T-helper 1 cell (primary cell): ENCODE measurements around the gene TBL1XR1.

Source experiments
- DNase-seq, 5 donors: peaks; one replicate each; pipeline ENCODE4 v3.0.0-alpha.2; 2012 to 2020

TBL1XR1 gene

DNA sequence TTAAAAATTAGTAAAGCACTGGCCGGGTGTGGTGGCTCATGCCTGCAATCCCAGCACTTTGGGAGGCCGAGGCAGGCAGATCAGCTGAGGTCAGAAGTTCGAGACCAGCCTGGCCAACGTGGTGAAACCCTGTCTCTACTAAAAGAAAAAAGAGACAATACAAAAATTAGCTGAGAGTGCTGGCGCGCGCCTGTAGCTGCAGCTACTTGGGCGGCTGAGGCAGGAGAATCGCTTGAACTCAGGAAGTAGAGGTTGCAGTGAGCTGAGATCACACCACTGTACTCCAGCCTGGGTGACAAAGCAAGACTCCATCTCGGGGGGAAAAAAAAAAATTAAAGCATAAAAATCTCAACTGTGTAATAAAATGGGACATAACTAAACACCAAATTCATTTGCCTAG lies 58.1 kb downstream of the TBL1XR1 start:
- peak in 3 of 5 donors; percentile 14 to 55 (median 21) for DNase-seq

DNA sequence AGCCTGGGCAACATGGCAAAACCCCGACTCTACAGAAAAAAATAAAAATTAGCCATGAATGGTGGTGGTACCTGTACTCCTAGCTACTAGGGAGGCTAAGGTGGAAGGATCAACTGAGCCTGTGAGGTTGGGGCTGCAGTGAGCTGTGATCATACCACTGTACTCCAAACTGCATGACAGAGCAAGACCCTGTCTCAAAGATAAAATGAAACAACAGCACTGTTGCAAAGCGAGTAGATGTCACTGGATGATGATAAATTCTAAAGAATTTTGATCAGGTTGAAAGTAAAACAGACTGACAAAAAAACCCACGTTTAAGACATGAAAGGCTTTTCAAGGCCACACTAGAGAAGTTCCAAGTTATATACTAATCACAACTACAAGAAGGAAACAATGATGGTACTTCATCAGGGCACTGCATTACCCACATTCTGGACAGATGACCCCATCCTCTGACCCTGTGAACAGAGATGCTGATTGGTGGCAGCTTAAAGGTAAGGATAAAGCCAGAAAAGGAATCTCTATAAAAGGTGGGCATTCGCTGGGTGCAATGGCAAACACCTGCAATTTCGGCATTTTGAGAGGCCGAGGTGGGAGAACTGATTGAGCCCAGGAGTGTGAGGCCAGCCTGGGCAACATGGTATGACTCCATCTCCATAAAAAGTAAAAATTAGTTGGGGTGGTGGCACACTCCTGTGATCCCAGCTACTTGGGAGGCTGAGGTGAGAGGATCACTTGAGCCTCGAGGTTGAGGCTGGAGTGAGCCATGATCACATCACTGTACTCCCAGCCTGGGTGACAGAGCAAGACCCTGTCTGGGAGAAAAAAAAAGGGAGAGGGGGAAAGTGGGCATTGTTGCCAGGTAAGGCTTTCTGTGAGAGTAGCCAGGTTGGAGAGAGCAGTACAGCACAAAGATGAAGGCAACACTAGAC lies 59.2 kb downstream of the TBL1XR1 start:
- DNase-seq, result no peak

DNA sequence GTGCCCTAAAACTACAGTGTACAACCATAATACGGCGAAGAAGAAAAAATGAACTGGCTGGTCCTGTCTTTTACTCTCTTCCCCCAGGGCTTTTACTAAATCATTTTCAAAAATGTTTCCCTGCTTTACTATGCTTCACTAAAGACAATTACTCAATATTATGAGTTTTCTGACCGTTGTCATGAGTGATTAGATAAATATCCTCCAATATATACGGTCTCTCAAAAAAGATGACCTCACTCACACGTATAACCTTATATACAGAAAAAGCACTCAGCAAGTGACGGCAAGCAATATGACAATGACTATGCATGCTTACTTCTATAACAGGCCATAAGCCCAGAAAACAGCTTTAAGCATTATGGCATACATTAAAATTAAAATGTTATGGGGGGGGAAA lies 60.5 kb downstream of the TBL1XR1 start:
- no peak for DNase-seq

DNA sequence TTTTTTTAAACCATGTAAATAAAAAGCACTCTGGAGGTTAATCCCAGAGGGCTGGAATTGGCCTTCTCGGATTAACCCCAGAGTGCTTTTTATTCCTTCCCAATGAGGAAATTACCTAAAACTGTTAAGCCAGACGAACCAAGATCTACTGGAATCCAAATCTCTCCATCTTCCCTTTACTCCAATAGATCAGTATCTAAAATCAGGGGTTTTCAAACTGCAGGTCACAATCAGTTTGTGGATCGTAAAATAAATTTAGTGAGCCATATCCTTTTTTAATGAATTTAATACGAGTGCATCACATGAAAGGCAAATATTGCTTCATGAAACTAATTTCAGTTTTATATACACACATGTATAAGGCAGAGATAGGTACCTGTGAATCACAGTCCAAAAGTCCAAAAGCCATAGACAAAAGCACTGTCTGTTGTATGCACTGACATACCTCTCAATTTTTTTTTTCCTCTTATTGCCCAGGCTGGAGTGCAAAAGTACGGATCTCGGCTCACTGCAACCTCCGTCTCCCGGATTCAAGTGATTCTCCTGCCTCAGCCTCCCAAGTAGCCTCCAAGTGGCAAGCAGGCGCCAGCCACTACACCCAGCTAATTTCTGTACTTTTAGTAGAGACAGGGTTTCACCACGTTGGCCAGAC lies 61.3 kb downstream of the TBL1XR1 start:
- DNase-seq, result no peak

DNA sequence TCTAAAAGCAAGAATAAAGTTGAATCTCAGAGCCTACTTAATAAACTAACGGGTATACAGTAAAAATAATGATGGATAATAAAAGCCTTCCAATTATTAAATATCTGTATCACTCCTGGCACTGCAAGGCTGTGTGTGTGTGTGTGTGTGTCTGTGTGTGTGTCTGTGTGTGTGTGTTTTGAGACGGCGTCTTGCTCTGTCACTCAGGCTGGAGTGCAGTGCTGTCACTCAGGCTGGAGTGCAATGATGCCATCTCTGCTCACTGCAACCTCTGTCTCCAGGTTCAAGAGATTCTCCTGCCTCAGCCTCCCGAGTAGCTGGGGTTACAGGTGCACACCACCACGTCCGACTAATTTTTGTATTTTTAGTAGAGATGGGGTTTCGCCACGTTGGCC lies 62.5 kb downstream of the TBL1XR1 start:
- no peak for DNase-seq

DNA sequence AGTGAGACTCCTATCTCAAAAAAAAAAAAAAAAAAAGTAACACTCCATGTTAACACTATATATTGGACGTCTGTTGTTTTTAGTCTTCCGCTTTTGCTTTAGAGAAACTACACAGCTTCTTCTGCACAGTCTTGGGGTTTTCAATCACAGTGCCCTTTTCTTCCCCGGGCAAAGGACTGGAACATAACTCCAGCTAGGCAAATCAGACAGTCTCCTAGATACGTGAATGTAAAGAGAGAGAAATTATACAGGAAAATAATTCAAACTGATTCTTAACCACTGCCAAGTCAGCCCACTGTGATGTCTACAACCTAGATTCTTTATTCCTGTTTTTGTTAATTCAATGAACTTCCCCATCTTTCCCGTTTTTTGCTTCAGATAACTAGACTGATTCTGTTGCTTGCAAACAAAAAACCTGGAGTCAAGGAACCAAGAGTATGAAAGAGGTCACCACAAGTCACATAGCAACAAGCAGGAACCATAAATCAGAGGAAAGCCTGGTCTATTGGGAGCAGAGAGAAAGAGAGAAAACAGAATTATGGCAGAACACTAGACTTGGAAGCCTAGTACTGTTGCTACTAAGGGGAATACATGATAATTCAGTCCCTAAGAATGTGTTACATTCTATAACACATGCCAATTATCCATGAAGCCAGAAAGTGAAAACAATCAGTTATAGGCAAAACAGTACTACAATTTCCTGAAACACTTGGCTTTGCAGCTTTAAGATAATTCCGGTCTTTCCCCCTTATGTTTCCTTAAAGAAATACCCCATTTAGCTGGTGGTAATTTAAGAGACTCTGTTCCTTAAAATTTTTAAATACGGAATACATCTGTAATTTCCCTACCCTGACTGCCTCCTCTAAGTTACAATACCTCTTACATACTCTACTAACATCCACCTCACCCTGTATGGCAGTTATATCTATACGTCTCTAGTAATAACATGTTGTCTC lies 63.1 kb downstream of the TBL1XR1 start:
- no peak for DNase-seq

DNA sequence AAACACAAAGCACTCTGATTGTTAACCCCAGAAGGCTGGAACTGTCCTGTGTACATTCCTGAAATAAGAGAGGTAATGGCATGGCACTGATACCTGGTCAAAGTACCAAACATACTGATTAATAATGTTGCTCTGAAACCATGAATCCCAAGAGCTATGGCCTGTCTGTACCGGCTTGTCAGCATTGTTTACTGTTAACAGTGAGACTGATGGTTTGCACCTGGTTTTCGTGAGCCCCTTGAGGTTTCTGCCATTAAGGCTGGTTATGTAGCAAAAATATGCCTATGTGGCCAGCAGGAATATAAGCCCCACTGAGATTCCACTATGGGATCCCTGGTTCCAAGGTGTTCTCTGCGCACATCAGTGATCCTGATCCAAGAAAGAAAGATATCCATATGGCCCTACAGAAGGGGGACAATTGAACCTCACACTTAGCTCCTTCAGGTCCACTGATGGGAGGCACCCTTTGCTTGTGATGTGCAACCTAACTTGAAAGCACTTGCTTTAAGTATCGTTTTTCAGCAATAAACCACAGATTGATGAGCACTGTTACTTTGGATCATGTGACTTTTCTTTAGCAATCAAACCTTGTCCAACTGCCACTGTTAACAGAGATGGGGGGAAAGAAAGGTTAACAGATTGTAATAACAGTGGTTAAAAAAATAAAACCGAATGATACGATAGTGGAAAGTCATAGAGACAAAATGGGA lies 65.2 kb downstream of the TBL1XR1 start:
- DNase-seq, result no peak

DNA sequence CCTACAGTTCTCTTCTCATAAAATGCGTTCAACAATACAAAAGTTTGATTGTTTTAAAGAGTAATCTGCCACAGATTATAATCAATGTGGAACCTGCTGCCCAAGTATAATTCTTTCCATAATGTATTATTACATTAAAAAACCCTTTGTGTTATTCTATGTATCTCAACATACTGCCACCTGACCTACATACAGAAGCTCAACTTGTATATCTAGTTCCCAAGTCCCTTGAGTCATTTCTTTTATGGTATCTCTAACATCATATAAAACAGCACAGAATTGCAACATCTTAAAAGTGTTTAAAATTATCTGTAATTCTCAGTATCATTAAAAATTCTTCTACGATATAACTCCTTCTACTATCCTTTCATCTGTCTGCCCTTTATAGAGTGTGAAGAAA lies 70.3 kb downstream of the TBL1XR1 start:
- no peak for DNase-seq

DNA sequence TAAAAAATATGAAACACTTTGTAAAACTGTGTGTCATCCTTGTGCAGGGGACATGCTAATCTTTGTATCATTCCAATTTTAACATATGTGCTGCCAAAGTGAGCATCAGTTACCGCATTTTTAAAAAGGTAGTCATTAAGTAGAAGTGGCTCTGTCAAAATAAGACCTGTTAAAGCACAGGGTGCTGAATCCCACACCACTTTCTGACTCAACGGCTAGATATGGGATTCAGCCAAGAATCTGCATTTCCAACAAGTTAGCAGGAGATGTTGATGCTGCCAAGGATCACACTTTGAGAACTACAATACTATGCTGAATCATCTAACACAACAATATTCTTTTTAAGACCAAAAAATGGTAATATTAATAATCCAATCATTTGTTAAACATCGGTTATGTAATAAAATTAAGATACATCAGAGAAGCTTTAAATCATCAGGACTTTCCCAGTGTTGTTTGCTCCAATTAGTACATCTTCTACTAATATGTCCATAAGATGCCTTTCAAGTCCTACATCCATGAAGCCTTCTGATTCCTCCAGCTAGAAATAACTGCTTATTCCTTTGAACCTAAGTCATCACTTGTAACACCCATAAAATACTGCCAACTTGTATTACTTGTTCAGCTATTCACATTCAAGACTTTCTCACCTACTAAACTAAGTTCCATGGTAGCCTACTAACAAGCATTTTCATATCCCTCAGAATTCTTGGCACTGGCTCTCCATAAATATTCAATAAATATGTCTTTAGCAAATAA lies 71.1 kb downstream of the TBL1XR1 start:
- no peak for DNase-seq

DNA sequence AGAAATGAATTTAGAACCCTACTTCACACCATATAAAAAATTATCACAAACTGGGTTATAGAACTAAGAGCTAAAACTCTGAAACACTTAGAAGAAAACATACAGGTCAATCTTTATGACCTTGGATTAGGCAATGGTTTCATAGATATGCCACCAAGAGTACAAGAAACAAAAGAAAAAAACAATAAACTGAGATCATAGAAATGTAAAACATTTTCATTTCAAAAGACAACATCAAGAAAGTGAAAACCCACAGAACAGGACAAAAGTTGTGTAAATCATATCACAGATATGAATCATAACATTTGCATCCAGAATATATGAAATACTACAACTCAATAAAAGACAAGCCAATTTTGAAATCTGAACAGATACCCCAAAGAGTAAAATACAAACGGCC lies 72.4 kb downstream of the TBL1XR1 start:
- no peak for DNase-seq

DNA sequence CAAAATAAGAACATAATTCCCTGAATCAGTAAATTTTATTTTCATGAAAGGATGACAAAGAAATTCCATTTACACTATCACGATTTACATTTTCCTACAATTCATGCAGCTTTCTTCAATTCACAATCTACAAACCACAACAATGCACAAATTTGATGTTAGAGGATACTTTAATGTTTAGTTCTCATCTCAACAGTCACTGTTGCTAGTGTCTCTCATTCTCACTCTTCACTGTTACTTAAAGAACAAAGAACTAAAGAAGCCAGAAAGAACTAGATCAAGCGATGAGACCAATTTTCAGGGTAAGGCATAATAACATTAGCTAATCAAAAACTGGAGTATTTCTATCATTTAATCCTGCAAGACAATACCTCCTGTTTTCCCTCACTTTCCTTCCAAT lies 73.5 kb downstream of the TBL1XR1 start:
- DNase-seq, result no peak

DNA sequence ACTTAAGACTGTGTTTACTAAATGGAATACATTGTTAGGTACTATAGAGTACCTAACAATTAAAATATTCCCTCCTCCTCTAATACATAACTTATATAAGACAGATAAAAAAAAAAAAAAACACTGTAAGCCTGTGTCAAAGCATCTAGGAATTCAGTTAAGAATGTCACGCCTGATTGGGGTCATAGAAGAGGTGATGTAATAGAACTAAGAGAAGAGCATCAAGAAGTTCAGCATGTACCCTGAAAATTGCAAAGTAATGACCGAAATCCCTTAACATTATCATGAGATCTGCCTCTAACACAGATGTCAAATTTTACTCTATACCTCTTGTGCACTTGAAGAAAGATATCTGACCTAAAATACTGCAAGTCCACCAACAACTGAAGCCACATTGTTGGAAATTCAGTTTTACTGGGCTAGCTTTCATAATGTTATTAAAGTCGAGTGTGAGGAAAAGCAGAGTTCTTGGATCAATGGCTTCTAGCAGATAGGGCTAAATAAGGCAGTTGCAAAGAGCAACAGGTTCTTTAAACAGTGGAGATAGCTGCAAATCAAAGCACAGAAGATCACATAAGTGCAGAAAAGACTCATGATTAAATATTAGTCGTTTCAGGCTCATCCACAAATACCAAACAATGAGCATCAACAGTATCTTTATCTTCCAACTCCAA lies 75.0 kb downstream of the TBL1XR1 start:
- no peak for DNase-seq

DNA sequence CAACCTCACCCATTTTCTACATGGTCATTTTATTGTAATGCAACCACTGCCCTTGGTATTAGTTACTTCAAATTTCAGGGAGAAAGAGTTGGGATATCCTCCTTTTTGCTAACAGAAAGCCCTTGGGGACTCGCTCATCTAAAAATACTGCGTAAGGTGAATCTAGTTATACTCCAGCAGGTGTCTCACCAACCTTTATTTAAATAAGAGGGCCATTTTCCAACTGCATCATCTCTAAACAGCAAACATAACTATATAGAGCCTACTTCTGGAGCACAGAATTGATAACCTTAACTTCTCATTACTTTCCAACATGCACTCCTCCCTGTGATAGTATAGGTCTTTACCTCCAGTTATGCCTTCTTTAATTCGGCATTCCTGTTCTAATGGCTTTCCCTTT lies 77.5 kb downstream of the TBL1XR1 start:
- DNase-seq, result no peak

DNA sequence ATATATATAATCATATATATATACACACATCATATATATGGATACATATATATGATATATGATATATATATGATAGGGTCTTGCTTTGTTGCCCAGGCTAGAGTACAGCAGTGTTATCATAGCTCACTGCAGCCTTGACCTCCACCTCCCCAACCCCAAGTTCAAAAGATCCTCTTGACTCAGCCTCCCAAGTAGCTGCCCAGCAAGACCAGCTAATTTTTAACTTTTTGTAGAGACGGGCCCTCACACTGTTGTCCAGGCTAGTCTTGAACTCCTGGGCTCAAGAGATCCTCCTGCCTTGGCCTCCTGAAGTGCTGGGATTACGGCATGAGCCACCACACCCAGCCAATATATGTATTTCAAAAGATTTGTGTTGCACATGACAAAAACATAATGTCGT lies 83.0 kb downstream of the TBL1XR1 start:
- no peak for DNase-seq

DNA sequence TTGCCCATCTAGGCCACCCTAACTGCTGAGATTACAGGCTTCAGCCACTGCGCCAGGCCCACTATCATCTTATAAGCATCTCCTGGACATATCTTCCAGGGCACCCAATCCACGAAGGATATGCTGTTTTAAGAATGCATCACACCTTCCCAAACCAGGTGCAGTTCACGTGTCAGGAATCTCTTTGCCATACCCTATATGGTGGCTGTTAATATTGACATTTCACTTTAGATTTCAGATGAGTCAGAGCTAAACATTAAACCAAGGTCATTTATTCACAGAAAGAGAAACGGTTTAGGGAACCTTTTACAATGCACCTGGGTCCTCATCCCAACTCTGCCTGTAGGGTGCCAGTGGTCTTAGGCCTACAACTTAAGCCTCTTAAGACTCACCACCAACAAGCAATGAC lies 85.7 kb downstream of the TBL1XR1 start:
- no peak for DNase-seq

DNA sequence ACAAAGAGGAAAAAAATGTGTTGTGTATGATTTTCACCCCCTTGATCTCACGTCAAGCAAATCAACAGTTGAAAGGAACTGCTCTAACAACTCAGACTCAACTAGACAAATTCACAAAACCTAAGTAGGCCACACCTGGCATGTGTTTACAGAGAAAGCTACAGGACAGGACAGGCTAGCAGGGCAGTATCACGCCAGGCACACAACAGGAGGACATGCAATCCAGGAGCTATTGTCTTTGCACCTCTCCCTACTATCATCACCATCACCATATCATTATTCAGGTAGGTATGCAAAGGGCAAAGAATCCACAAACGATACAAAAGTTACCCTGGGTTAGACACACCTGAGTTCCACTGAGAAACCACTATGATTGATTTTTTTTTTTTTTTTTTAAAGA lies 86.4 kb downstream of the TBL1XR1 start:
- DNase-seq, result no peak

DNA sequence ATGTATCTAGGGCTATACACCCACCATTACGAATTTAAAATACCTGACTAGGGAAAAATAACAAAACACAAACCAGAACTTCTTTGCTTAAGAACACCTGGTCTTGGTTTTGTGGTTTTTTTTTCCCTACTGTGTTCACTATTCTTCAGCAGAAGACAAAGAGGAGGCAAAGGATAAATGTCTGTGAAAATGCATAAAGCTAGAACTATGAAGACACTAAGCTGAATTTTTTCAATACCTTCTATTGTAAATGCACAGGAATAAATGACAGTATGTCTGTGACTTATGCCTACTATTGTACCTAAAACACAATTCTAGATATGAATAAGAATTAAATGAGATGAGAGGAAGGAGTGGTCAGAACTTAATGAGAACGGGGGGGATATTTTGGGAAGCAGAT lies 86.9 kb downstream of the TBL1XR1 start:
- no peak for DNase-seq

DNA sequence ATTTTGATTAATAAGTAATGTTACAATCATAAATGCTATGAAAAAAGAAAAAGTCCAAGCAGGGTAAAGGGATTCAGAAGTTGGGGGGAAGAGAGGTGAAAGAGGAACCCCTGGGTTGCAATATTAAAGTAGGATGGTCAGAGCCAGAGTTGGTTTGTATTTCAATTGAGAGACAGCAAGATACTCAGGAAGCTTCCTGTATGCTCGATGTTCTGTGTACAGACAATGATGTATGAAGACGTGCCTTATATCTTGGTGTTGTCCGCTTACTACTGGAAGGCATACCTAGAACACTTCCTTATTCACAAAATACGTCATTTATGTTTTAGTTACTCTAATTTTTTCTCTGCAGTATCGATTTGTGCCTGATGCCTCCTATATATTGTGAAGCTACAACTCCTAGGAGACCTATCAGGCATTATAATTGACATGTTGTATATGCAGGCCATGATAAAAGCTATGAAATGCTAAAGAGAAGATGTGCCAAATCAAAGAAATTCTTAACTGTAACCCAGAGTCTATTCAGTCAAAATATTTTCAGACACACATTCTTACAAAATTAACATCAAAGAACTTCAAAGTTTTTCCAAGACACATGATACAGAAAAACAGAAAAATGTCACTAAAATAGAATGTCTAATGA lies 87.5 kb downstream of the TBL1XR1 start:
- peak in 1 of 5 donors; percentile 3 for DNase-seq

DNA sequence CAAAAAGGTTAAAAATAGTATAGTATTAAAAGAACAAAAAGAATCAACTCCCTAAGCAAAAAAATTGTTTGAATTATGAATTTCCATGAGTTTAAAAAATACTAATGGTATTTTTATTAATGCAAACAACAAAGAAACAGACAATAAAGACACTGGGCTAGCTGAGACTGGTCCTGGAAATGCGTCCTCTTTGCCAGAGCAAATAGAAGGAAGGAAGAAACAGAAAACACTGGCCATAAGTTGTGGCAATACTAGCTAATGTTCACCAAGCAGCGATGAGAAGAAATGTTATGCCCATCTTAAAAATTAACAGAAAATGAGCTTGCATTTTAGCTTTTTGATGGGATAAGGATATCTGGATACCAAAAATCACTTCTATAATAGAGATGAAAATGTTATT lies 88.6 kb downstream of the TBL1XR1 start:
- DNase-seq, result no peak

DNA sequence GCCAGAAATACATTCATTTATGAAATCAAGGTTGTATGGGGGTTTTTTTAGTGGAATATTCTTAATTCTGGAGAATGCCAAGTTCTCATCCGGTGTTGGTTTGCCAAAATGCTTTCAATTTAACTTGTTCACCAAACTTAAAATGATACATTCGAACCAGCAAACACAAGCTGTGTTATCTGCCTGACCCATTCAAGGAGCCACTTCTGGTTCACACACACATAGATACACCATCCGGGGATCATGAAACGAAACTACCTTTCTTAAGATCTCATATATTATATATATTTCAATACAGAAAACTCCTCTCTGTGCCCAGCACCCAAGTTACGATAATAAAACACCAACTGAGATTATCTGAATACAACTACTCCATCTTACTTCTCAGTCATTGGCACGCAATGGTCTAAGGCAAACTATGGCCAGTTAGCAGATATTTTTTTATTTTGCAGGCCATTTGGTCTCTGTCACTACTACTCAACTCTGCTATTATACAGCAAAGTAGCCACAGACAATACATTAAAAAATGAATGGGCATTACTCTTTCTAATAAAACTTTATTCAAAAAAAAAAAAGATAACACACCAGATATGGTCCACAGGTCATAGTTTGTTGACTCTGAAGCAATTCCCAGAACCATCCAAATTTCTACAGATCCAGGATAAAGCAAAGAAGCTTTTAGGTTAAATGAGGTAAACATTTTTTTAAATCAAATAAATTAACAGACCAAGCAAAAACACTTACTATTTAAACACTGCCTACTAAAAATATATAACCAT lies 89.6 kb downstream of the TBL1XR1 start:
- no peak for DNase-seq
